H1 (cell line): ENCODE data around the gene CYTH1. TPM values are rescaled to one million over a fixed set of nuclear protein-coding genes. Genes with fewer than 3 reads are reported as not detected.

Source experiments
- CTCF ChIA-PET: fragments of 300-600 bp; sonication (Branson Sonifier 250); formaldehyde crosslinking; loops from one replicate; lab custom pipeline; 2021; ENCODE audit not compliant: partially characterized antibody; lab: Charles Lee
- POLR2A ChIA-PET: fragments of 300-600 bp; sonication (Branson Sonifier 250); formaldehyde crosslinking; loops from one replicate; lab custom pipeline; 2021; ENCODE audit warnings: inconsistent platforms; ENCODE audit not compliant: partially characterized antibody; lab: Charles Lee
- DNase-seq, 2 experiments: peaks; one replicate each; pipeline versions ENCODE4 v3.0.0 to v3.0.0-alpha.2; 2010 to 2022; ENCODE audit warnings: low spot score in 2 of 2, low read depth in 1 of 2, mixed read lengths in 1 of 2
- FAIRE-seq: peaks from 2 replicates; lab custom pipeline; 2011; peaks lifted over from hg19 to GRCh38; lab: Jason Lieb, UNC
- H2AFZ ChIP-seq: 2 replicates; pipeline ENCODE4 v1.8.1; 2012; ENCODE audit warnings: low read length, inconsistent platforms
- H2AK5ac ChIP-seq: 2 replicates; pipeline ENCODE4 v1.6.1; 2013; ENCODE audit warnings: low read depth, low read length
- H2BK120ac ChIP-seq: replicated peaks from 2 replicates; pipeline ENCODE3; 2013; ENCODE audit warnings: low read depth, low read length, inconsistent platforms
- H2BK12ac ChIP-seq: 2 replicates; pipeline ENCODE4 v1.6.1; 2013; ENCODE audit warnings: low read depth, low read length
- H2BK15ac ChIP-seq: 2 replicates; pipeline ENCODE4 v1.6.1; 2013; ENCODE audit warnings: low read length
- H2BK20ac ChIP-seq: 2 replicates; pipeline ENCODE4 v1.6.1; 2013; ENCODE audit warnings: low read length
- H2BK5ac ChIP-seq: 2 replicates; pipeline ENCODE4 v1.6.1; 2013; ENCODE audit warnings: low read depth, low read length
- H3K14ac ChIP-seq: 2 replicates; pipeline ENCODE4 v1.6.1; 2013; ENCODE audit warnings: inconsistent platforms; ENCODE audit not compliant: insufficient read length
- H3K18ac ChIP-seq: 2 replicates; pipeline ENCODE4 v1.6.1; 2013; ENCODE audit warnings: low read length; ENCODE audit errors: extremely low read depth
- H3K23ac ChIP-seq: 2 replicates; pipeline ENCODE4 v1.6.1; 2013; ENCODE audit warnings: inconsistent platforms; ENCODE audit not compliant: insufficient read length
- H3K23me2 ChIP-seq: 2 replicates; pipeline ENCODE4 v1.6.1; 2013; ENCODE audit warnings: low read depth, low read length
- H3K27ac ChIP-seq: 2 replicates; pipeline ENCODE4 v1.6.1; 2011; ENCODE audit warnings: low read depth, low read length, inconsistent platforms
- H3K27me3 ChIP-seq, 4 experiments: replicated peaks in 1 of 4; 1 replicate in 1 of 4; 2 replicates in 3 of 4; pipeline versions ENCODE4 v1.6.1 to v1.8.1; 2011 to 2013; ENCODE audit warnings: low read length in 3 of 4, mild to moderate bottlenecking in 3 of 4, inconsistent platforms in 2 of 4, mixed read lengths in 2 of 4, moderate library complexity in 1 of 4; ENCODE audit not compliant: control insufficient read depth in 3 of 4, insufficient read depth in 3 of 4; ENCODE audit errors: extremely low read depth in 1 of 4
- H3K36me3 ChIP-seq, 4 experiments: 2 replicates each; pipeline versions ENCODE4 v1.6.1 to v1.8.1; 2011 to 2013; ENCODE audit warnings: mild to moderate bottlenecking in 4 of 4, low read length in 3 of 4, moderate library complexity in 2 of 4, control low read depth in 1 of 4, inconsistent platforms in 1 of 4; ENCODE audit not compliant: insufficient read depth in 4 of 4, control insufficient read depth in 2 of 4
- H3K4ac ChIP-seq: replicated peaks from 2 replicates; pipeline ENCODE3; 2013; ENCODE audit warnings: low read length, low read depth, mixed read lengths, inconsistent platforms; ENCODE audit not compliant: insufficient read length
- H3K4me1 ChIP-seq, 4 experiments: replicated peaks in 1 of 4; 1 replicate in 1 of 4; 2 replicates in 3 of 4; pipeline versions ENCODE4 v1.6.1 to v1.8.1; 2011 to 2013; ENCODE audit warnings: low read length in 3 of 4, inconsistent platforms in 2 of 4, mixed read lengths in 1 of 4; ENCODE audit not compliant: insufficient read depth in 4 of 4, control insufficient read depth in 3 of 4
- H3K4me2 ChIP-seq, 2 experiments: 2 replicates each; pipeline versions ENCODE4 v1.6.1 to v1.8.1; 2011 to 2013; ENCODE audit warnings: low read depth in 2 of 2, low read length in 2 of 2, control low read depth in 1 of 2, inconsistent platforms in 1 of 2, mild to moderate bottlenecking in 1 of 2; ENCODE audit not compliant: insufficient read depth in 1 of 2
- H3K4me3 ChIP-seq, 4 experiments: fragments of 200-600, 300-600 bp in 1 of 4; sonication (generic), shearing (Covaris generic), sonication (Bioruptor Twin) in 1 of 4; 2 replicates each; pipeline versions ENCODE4 v1.5.1 to v1.8.1; 2011 to 2016; ENCODE audit warnings: low read length in 4 of 4, low read depth in 3 of 4, control low read depth in 2 of 4, inconsistent platforms in 2 of 4, mild to moderate bottlenecking in 2 of 4, mixed read lengths in 1 of 4, moderate library complexity in 1 of 4; ENCODE audit not compliant: insufficient read depth in 2 of 4; ENCODE audit errors: extremely low read depth in 1 of 4
- H3K56ac ChIP-seq: replicated peaks from 2 replicates; pipeline ENCODE3; 2013; ENCODE audit warnings: low read depth, mild to moderate bottlenecking, mixed read lengths, low read length, inconsistent platforms; ENCODE audit not compliant: insufficient read length
- H3K79me1 ChIP-seq: 2 replicates; pipeline ENCODE4 v1.6.1; 2013; ENCODE audit warnings: low read depth, low read length, control low read depth
- H3K79me2 ChIP-seq, 2 experiments: 2 replicates each; pipeline versions ENCODE4 v1.6.1 to v1.8.1; 2012 to 2013; ENCODE audit warnings: low read length in 2 of 2, mild to moderate bottlenecking in 2 of 2, inconsistent platforms in 1 of 2; ENCODE audit not compliant: insufficient read depth in 2 of 2, control insufficient read depth in 1 of 2
- H3K9ac ChIP-seq, 4 experiments: replicated peaks in 1 of 4; 1 replicate in 1 of 4; 2 replicates in 3 of 4; pipeline versions ENCODE4 v1.6.1 to v1.8.1; 2011 to 2013; ENCODE audit warnings: low read depth in 3 of 4, low read length in 3 of 4, control low read depth in 2 of 4, mild to moderate bottlenecking in 2 of 4, moderate library complexity in 2 of 4, inconsistent platforms in 1 of 4; ENCODE audit errors: extremely low read depth in 1 of 4
- H3K9me3 ChIP-seq, 2 experiments: 2 replicates each; pipeline versions ENCODE4 v1.6.1 to v1.8.1; 2012 to 2013; ENCODE audit warnings: mild to moderate bottlenecking in 2 of 2, moderate library complexity in 2 of 2, control low read depth in 1 of 2, inconsistent platforms in 1 of 2, low read depth in 1 of 2, low read length in 1 of 2, mixed read lengths in 1 of 2; ENCODE audit not compliant: insufficient read depth in 2 of 2
- H4K20me1 ChIP-seq, 2 experiments: replicated peaks in 1 of 2; 2 replicates each; pipeline versions ENCODE3 to v1.8.1; 2011 to 2013; ENCODE audit warnings: inconsistent platforms in 2 of 2, low read length in 2 of 2, mild to moderate bottlenecking in 1 of 2; ENCODE audit not compliant: insufficient read depth in 2 of 2, control insufficient read depth in 1 of 2
- H4K5ac ChIP-seq: 2 replicates; pipeline ENCODE4 v1.6.1; 2013; ENCODE audit warnings: low read length, low read depth, mixed read lengths, inconsistent platforms; ENCODE audit not compliant: insufficient read length
- H4K8ac ChIP-seq: 2 replicates; pipeline ENCODE4 v1.8.0; 2013; ENCODE audit warnings: mild to moderate bottlenecking, moderate library complexity, low read length, inconsistent platforms; ENCODE audit not compliant: insufficient read depth; ENCODE audit errors: extremely low read depth
- H4K91ac ChIP-seq: replicated peaks from 2 replicates; pipeline ENCODE3; 2013; ENCODE audit warnings: low read length, mixed read lengths, inconsistent platforms; ENCODE audit not compliant: insufficient read length
- E2F6 ChIP-seq: IDR thresholded peaks from 2 replicates; pipeline ENCODE4 v1.6.1; 2012; ENCODE audit warnings: inconsistent platforms
- WGBS, 2 experiments: shearing (Covaris generic) in 1 of 2; methylation state at CpG; one replicate each; pipeline versions ENCODE4 v1.1.6 to v1.1.7; 2013 to 2015; ENCODE audit warnings: low lambda C conversion rate in 2 of 2, mixed read lengths in 2 of 2, inconsistent platforms in 1 of 2, low coverage in 1 of 2, missing lambda C conversion rate in 1 of 2; ENCODE audit not compliant: insufficient replicate concordance in 2 of 2, insufficient coverage in 1 of 2, insufficient read length in 1 of 2; ENCODE audit errors: extremely low coverage in 1 of 2, missing lambda C conversion rate in 1 of 2; 5-methylcytosine and 5-hydroxymethylcytosine counted together
- polyA plus RNA-seq, 7 experiments: library from polyadenylated mRNA; depleted of rRNA in 3 of 7; stranded (reverse) in 5 of 7; unstranded in 2 of 7; fragments of >200 nt in 5 of 7; fragments of 200-250 nt in 2 of 7; gene quantifications; 1 replicate in 5 of 7; 2 replicates in 1 of 7; 4 replicates in 1 of 7; pipeline versions ENCODE4 v1.2.1 to v1.2.3, GENCODE V29; 2011 to 2013; ENCODE audit warnings: missing spikeins in 2 of 7, mixed read lengths in 2 of 7
- total RNA-seq: library from RNA; stranded (reverse); fragmentation: NEBNext Ultra II Directional; extraction: Animal tissue kit (Norgen Biotek cat#: 25700); gene quantifications from 2 replicates; pipeline ENCODE4 v1.2.1, GENCODE V29; 2021

Gene CYTH1
- total and polyA plus RNA-seq, 2 of the 8 experiments (the other 6 are each of a cell fraction or from before 2014, with no cell fraction given): 12.8 to 14.8 TPM

GRCh38 chr17:78819402-78819801 is 37.3 kb upstream of the CYTH1 start:
- Histone ChIP-seq H4K91ac (no peak overlapping the region), H3K4me1 (no peaks in the 10 kb centered on the region), H3K18ac (no peak overlapping the region), H3K27me3 (no peaks in the 10 kb centered on the region), H3K23me2 (no peaks in the 10 kb centered on the region), H4K5ac (no peak overlapping the region), H2AK5ac (no peak overlapping the region), H3K4ac (no peak overlapping the region), H2BK5ac (no peak overlapping the region), H3K36me3 (peaks cover 48 to 76% (median 75%) of the 10 kb centered on the region in 4 experiments), H3K79me2 (peaks cover 0 to 8% of the 10 kb centered on the region in 2 experiments; a peak in 1 of 4 replicates), H4K8ac (no peak overlapping the region), H2BK12ac (no peak overlapping the region), H2BK15ac (no peak overlapping the region), H3K4me3 (no peak overlapping the region), H3K14ac (no peak overlapping the region), H3K23ac (no peak overlapping the region), H3K4me2 (no peak overlapping the region), H2AFZ (no peak overlapping the region), H4K20me1 (peaks cover 10 to 14% of the 10 kb centered on the region in 2 experiments), H3K79me1 (peaks cover 4% of the 10 kb centered on the region), H2BK20ac (no peak overlapping the region), H2BK120ac (no peak overlapping the region), H3K27ac (no peak overlapping the region), H3K56ac (no peak overlapping the region), H3K9ac (no peak overlapping the region), H3K9me3 (no peaks in the 10 kb centered on the region)
- 91% methylated on average over 8 of the region's 8 CpGs; no CpG with 5 or more reads in 1 of the 2 experiments for WGBS, 2 experiments
- FAIRE-seq (no peak), DNase-seq (no peak)
- TF ChIP-seq E2F6: no peak
- ChIA-PET POLR2A (interaction anchor here (0.7 to 3.2 kb wide), 3 partner anchors 9 to 19 kb away, joined by 3 to 12 read pairs (median 5); no protein-coding TSS in a partner anchor), CTCF (interaction anchor here (0.6 to 2.0 kb wide), 5 partner anchors 9 to 322 kb away, joined by 3 to 5 read pairs (median 4); no protein-coding TSS in a partner anchor)
